Measurements from ENCODE around the gene TNFAIP8L1. TPM values are rescaled to one million over a fixed set of nuclear protein-coding genes. Genes with fewer than 3 reads are reported as not detected.
A peak's percentile ranks its signal among the peaks of the same experiment; 100 is the strongest.
"Not testable (repeated sequence)": the region's sequence is repeated elsewhere in the genome, so short reads cannot be mapped to it uniquely, and the experiment has no call there.

TNFAIP8L1 gene
- 12.0 TPM for total RNA-seq

DNA sequence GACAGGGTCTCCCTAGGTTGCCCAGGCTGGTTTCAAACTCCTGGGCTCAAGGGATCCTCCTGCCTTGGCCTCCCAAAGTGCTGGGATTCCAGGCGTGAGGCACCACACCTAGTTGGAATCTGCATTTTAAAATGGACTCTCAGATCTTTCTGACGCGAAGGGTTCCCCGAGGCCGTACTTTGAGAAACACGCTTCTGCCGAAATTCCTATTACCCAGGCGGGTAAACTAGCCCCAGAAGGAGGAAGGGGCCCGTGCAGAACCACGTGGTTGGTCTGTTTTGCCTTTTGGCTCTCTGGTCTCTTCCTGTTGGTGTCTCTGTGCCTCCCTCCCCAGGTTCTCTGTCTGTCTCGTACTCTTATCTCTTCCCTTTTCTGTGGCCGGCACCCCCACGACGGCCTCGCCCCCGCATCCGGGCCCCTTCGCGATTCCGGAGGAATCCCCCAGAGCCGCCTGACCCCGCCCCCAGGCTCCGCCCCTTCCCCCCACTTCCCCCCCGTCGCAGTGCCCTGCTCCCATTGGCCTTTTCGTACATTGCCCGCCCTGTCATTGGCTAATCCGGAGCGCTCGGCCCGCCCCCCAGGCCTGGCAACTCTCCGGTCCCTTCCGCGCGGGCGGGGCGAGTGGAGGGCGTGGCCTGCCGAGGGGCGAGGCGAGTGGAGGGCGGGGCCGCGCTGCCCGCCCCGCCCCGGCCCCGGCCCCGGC, at the start of gene TNFAIP8L1:
Gene TNFAIP8L1 (plus strand): TSS at position 689 of the 703 bp plus-strand sequence. CDS start 12,354 bp downstream, outside the sequence.
- peak; percentile 98 for DNase-seq

DNA sequence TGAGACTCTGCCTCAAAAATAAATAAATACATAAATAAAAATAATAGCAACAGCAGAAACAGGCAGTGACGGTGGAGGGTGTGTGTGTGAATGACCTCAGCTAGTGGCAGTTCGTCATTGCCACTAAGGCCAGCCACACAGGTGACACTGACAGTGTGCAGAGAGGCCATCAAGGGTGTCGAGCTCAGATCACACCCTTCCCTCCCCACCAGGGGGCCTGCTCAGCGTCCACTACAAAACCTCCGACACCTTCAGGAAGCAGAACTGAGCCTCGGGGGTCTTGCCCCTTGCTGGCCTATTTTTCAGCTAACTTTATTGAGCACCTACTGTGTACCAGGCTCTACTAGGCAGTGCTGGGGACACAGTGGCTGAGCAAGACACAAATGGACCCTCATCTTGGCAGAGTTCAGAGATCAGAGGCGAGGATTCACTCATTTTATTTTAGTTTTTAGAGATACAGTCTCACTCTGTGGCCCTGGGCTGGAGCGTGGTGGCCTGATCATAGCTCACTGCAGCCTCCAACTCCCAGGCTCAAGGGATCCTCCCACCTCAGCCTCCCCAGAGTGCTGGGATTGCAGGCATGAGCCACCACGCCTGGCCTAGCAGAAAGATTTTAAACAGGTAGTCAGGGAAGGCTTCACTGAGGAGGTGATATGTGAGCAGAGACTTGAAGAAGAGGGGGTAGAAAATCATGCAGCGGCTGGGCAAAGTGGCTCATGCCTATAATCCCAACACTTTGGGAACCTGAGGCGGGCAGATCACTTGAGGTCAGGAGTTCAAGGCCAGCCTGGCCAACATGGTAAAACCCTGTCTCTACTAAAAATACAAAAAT, 49.5 kb upstream of the TNFAIP8L1 start:
- DNase-seq, result no peak

- DNase-seq, result no peak
Measured at GRCh38 chr19:4590559-4590958, 48.8 kb upstream of the TNFAIP8L1 start.

- no peak for DNase-seq
Measured at GRCh38 chr19:4591320-4591719, 48.0 kb upstream of the TNFAIP8L1 start.

- DNase-seq, result no peak
Measured at GRCh38 chr19:4592445-4592844, 46.9 kb upstream of the TNFAIP8L1 start.

- no peak for DNase-seq
Measured at GRCh38 chr19:4593409-4593851, 45.9 kb upstream of the TNFAIP8L1 start.

DNA sequence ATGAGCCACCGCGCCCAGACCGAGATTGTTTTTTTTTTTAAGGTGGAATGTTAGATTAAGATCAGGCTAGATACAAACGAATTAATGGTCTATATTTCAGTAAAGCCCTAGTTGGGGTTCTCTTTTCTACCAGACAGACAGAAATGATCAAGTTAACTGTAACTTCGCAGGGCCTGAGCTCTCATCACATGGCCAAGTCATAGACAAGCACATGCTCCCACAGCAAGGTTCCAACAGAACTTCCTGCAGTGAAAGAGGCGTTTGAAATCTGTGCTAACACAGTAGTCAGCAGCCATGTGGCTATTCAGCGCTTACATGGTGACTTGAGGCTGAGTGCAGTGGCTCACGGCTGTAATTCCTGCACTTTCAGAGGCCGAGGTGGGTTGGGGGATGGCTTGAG, 45.1 kb upstream of the TNFAIP8L1 start:
- DNase-seq, result no peak

GRCh38 chr19:4595158-4595557, 44.2 kb upstream of the TNFAIP8L1 start:
- not testable (repeated sequence) for DNase-seq

DNA sequence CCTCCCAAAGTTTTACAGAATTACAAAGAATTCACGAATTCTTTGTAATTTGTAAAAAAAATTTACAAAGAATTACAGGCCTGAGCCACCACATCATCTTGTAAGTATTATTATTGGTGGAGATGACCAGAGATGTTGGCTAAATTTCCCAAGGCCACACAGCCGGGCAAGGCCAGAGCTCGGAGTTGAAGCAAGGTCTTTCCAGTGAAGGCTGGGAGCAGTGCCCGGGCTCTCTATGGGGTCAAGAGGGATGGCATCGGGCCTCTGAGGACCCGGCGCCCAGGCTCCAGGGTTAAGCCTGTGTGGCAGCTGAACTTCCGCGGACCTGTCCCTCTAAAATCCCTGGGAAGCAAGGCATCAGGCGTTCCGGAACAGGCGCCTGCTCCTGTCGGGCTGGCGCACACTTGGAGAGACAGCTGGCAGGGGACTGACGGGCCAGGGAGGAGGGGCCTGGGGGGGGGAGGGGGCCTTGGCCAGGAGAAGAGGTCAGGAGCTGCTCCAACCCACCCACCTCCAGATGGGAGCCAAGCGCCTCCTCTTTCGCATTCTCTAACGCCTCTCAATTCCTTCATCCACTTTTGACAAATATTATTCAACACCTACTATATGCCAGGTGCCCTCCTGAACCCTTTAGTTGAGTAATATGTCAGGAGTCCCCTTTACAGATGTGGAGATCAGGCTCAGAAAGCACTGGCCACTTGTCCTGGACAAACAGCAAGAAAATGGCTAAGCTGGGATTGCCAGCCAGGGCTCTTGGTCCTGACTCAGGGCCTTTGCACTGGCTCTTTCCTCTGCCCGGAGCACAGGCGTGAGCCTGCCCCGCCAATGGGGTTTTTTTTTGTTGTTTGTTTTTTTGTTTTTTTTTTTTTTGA, 43.0 kb upstream of the TNFAIP8L1 start:
- DNase-seq, result peak; percentile 85

DNA sequence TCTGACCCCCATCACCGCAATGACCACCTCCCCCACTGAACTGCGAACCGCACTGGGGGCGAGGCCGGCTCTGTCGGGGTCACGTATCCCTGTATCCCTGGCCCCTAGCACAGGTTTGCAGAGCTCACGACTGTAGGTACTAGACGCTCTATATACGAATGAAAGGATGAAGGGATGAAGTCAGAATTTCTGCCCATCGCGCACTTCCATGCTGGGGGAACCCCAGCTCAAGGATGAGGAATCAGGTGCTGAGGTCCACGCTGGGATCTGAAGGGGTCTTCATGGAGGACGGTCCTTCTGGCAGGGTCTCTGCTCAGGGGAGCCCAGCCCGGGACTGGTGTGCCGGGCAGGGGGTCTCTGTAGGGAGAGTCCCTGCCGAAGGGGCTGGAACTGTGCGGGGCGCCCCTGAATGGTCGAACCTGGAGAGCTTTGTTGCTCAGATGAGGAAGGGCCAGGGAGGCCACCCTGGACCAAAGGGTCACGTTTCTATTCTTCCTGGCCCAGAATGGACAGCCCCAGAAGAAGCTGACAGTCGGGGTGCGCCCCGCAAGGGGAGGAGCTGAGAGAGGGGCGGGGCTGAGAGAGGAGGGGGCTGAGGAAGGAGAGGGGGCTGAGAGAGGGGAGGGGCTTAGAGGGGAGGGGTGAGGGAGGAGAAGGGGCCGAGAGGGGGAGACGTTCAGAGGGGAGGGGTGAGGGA, 41.9 kb upstream of the TNFAIP8L1 start:
- no peak for DNase-seq

DNA sequence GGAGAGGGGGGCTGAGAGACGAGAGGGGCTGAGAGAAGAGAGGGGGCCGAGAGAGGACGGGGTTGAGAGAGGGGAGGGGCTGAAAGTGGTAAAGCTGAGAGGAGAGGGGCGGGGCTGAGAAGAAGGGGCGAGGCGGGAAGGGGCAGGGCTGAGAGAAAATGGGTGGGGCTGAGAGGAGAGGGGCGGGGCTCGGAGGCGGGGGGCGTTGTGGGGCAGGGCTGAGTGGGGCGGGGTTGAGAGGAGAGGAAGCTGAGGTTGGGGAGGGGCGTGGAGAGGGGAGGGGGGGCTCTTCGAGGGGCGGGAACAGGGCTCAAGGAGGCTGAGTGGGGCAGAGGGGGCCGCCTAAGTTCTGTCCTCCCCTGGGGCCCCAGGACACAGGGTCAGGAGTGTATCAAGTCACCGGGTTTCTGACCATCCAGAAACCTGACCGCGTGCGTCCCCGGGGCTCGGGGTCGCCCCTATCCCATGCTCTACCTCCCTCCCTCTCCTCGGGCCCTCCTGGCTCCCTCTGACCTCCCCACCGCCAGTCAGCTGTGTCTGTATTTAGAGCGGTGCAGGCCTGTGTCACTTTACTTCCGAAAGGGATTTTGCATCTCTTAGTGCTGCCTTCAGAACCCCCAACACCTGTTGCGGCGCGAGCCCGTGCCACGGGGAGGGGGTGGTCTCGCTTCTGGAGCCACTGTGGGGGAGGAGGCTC, 41.2 kb upstream of the TNFAIP8L1 start:
- peak; percentile 86 for DNase-seq

- DNase-seq, result no peak
Measured at GRCh38 chr19:4598712-4599111, 40.6 kb upstream of the TNFAIP8L1 start.

DNA sequence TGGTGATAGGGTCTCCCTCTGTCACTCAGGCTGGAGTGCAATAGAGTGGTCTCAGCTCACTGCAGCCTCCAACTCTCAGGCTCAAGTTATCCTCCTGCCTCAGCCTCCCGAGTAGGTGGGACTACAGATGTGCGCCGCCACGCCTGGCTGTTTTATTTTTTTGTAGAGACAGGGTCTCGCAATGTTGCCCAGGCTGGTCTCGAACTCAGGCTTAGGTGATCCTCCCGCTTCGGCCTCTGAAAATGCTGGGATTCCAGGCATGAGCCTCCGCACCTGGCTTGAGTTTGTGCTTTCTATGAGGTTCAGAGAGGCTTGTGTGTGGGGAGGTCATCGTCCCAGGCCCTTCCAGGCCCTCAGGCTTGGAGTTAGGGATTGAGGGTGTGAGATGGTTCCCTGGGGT, 39.2 kb upstream of the TNFAIP8L1 start:
- no peak for DNase-seq

DNA sequence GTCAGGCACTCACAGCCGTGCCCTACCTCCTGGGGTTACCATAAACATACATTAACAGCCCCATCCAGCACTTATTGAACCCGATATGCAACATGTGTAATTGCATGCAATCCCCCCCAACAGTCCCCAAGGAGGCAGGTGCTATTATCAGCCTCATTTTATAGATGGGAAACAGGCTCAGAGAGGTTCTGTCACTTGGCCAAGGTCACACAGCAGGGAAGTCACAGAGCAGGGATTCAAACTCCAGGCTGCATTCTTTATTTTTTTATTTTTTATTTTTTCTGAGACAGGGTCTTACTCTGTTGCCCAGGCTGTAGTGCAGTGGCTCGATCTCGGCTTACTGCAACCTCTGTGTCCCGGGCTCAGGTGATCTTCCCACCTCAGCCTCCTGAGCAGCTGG, 38.4 kb upstream of the TNFAIP8L1 start:
- no peak for DNase-seq

- no peak for DNase-seq
Measured at GRCh38 chr19:4602173-4602788, 37.0 kb upstream of the TNFAIP8L1 start.

DNA sequence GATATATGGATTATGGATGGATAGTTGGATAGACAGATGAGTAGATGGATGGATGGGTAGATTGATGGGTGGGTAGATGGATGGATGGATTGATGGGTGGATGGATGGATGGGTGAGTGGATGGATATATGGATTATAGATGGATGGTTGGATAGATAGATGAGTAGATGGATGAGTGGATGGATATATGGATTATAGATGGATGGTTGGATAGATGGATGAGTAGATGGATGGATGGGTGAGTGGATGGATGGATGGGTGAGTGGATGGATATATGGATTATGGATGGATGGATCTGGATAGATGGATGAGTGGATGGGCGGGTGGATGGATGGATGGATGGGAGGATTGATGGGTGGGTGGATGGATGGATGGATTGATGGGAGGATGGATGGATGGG, 36.4 kb upstream of the TNFAIP8L1 start:
- no peak for DNase-seq

- DNase-seq, result no peak
Measured at GRCh38 chr19:4604912-4605311, 34.4 kb upstream of the TNFAIP8L1 start.

DNA sequence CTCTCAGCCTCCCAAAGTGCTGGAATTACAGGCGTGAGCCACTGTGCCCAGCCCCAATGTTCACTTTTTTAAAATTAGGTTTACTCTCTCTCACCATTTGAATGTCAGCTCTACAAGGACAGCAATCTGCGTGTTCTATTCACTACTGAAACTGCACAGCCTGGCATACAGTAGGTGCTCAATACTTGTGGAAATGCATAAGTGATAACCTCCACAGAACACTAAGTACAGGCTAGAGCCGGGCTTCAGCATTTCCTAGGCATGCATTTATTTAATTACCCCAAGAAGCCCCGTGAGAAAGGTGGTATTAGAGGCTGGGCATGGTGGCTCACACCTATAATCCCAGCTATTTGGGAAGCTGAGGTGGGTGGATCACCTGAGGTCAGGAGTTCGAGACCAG, 33.1 kb upstream of the TNFAIP8L1 start:
- no peak for DNase-seq

DNA sequence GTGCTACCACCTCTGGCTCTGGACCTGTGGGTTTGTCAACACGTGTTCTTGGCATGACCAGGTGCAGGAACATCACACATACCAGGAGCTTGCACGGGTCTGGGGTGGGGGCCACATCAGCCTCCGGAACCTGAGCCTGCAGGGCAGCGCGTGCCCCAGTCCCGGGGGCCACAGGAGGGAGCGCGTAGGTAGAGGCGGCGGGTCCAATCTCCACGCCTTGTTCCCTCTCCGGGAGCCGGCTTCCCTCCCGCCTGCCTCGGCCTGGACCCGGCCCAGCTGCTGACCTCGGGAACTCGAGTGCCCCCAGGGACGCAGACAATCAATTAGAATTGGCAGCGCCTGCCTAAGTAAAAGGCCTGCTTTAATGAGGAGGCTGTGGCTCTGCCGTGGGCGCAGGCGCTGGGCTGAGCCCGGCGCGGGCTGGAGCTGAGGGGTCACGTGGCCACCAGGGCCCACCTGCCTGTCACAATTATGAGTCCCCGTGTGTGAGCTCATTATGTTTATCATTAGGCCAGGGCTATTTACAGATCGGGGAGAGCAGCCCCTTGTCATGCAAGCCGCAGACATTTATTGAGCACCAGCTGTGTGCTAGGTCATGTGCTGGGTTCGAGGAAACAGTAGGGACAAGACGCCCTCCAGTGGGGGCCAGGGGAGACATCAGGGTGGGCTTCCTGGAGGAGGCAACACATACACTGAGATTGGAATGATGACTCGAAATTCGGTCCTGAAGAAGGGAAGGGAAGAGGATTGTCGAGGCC, 32.2 kb upstream of the TNFAIP8L1 start:
- peak; percentile 87 for DNase-seq

All from tongue (tissue), 2 donors.